GM12878 (cell line): ENCODE measurements around the gene KIF18A.

Experiments
- JUNB ChIP-seq: IDR thresholded peaks from 2 replicates; pipeline ENCODE4 v1.6.1; 2016; ENCODE audit warnings: antibody characterized with exemption, mild to moderate bottlenecking
- RAD21 ChIP-seq: IDR thresholded peaks from 2 replicates; pipeline ENCODE4 v1.6.1; 2011; ENCODE audit warnings: mild to moderate bottlenecking, low read depth, low read length, moderate library complexity; ENCODE audit not compliant: insufficient read depth
- SMC3 ChIP-seq: IDR thresholded peaks from 2 replicates; pipeline ENCODE4 v1.6.1; 2011; ENCODE audit warnings: low read length, improper control_type of control experiment, borderline replicate concordance
- SP1 ChIP-seq: IDR thresholded peaks from one replicate; pipeline ENCODE4 v1.6.1; 2011; ENCODE audit warnings: low read depth, low read length
- YY1 ChIP-seq: IDR thresholded peaks from 2 replicates; pipeline ENCODE4 v1.6.1; 2011; ENCODE audit warnings: low read depth, mild to moderate bottlenecking, low read length
- TF ChIP-seq, protein P1 (sequence below): IDR thresholded peaks from 2 replicates; pipeline ENCODE4 v1.6.1; 2012; ENCODE audit warnings: low read depth, low read length, improper control_type of control experiment

GRCh38 chr11:28110108-28110820 is 2.3 kb upstream of the KIF18A start:
- TF ChIP-seq YY1, result peak; percentile 93
- peak; percentile 24; the same call in 1 of the 2 replicates for TF ChIP-seq SMC3
- TF ChIP-seq RAD21, result no peak
- no peak for TF ChIP-seq JUNB
- TF ChIP-seq, protein P1, sequence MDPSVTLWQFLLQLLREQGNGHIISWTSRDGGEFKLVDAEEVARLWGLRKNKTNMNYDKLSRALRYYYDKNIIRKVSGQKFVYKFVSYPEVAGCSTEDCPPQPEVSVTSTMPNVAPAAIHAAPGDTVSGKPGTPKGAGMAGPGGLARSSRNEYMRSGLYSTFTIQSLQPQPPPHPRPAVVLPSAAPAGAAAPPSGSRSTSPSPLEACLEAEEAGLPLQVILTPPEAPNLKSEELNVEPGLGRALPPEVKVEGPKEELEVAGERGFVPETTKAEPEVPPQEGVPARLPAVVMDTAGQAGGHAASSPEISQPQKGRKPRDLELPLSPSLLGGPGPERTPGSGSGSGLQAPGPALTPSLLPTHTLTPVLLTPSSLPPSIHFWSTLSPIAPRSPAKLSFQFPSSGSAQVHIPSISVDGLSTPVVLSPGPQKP, result peak; percentile 59; the same call in 1 of the 2 replicates
- peak; percentile 75 for TF ChIP-seq SP1
